HepG2 (cell line): ENCODE results near the gene MYADML2. TPM values are rescaled to one million over a fixed set of nuclear protein-coding genes. Genes with fewer than 3 reads are reported as not detected.
A peak's percentile ranks its signal among the peaks of the same experiment; 100 is the strongest.

ENCODE experiments used
- GATAD2A ChIP-seq: IDR thresholded peaks from 2 replicates; pipeline ENCODE4 v1.6.1; 2016
- HDAC1 ChIP-seq: sonication (generic); formaldehyde crosslinking; IDR thresholded peaks from 2 replicates; pipeline ENCODE4 v1.5.1; 2020; ENCODE audit warnings: mild to moderate bottlenecking, missing genetic modification reagents
- NFKB2 ChIP-seq: sonication (generic); formaldehyde crosslinking; IDR thresholded peaks from 2 replicates; pipeline ENCODE4 v1.4.0; 2020; ENCODE audit warnings: missing genetic modification reagents, borderline replicate concordance
- PHF5A ChIP-seq: IDR thresholded peaks from one replicate; pipeline ENCODE4 v1.6.1; 2018; ENCODE audit warnings: low read depth, missing genetic modification reagents; ENCODE audit not compliant: unreplicated experiment
- RFX3 ChIP-seq: IDR thresholded peaks from 2 replicates; pipeline ENCODE4 v1.6.1; 2016; ENCODE audit warnings: missing biosample characterization, missing genetic modification reagents
- SRSF1 ChIP-seq: fragments of 200-400 bp; formaldehyde crosslinking; optimal IDR thresholded peaks from 2 replicates; pipeline ENCODE3; 2017; ENCODE audit warnings: mild to moderate bottlenecking, low read depth, low read length, moderate library complexity
- TCF12 ChIP-seq, 2 experiments: fragments of 450-650 bp in 1 of 2; sonication (generic) in 1 of 2; formaldehyde crosslinking in 1 of 2; IDR thresholded peaks; 2 replicates each; pipeline versions ENCODE4 v1.6.1 to v1.8.0; 2017 to 2022; ENCODE audit warnings: antibody characterized with exemption in 1 of 2, mild to moderate bottlenecking in 1 of 2, missing genetic modification reagents in 1 of 2, moderate library complexity in 1 of 2
- TRIM24 ChIP-seq: sonication (generic); formaldehyde crosslinking; IDR thresholded peaks from 2 replicates; pipeline ENCODE4 v1.8.0; 2022; ENCODE audit warnings: mild to moderate bottlenecking, missing genetic modification reagents
- ZBTB8A ChIP-seq: sonication (generic); formaldehyde crosslinking; IDR thresholded peaks from 2 replicates; pipeline ENCODE4 v1.4.0; 2020; ENCODE audit warnings: mild to moderate bottlenecking, low read depth, missing genetic modification reagents, borderline replicate concordance
- ZFP1 ChIP-seq: IDR thresholded peaks from 2 replicates; pipeline ENCODE4 v1.6.1; 2016
- ZIK1 ChIP-seq: sonication (generic); formaldehyde crosslinking; IDR thresholded peaks from 2 replicates; pipeline ENCODE4 v1.5.0; 2020; ENCODE audit warnings: mild to moderate bottlenecking, low read depth, missing genetic modification reagents, borderline replicate concordance
- ZNF138 ChIP-seq: sonication (generic); formaldehyde crosslinking; IDR thresholded peaks from 2 replicates; pipeline ENCODE4 v1.5.0; 2020; ENCODE audit warnings: mild to moderate bottlenecking, low read depth, missing genetic modification reagents
- ZNF260 ChIP-seq: sonication (generic); formaldehyde crosslinking; IDR thresholded peaks from 2 replicates; pipeline ENCODE4 v1.4.0; 2020; ENCODE audit warnings: missing genetic modification reagents, low read depth, mild to moderate bottlenecking, borderline replicate concordance
- ZNF776 ChIP-seq: sonication (generic); formaldehyde crosslinking; IDR thresholded peaks from 2 replicates; pipeline ENCODE4 v1.4.0; 2020; ENCODE audit warnings: mild to moderate bottlenecking, missing genetic modification reagents
- polyA plus RNA-seq, 8 experiments: library from polyadenylated mRNA; depleted of rRNA in 3 of 8; stranded (reverse) in 7 of 8; unstranded in 1 of 8; fragments of >200 nt; fragmentation: Illumina TruSeq in 4 of 8; extraction: Trizol in 4 of 8; gene quantifications; 2 replicates each; pipeline versions ENCODE4 v1.2.1 to v1.2.3, GENCODE V29; 2011 to 2016; ENCODE audit warnings: low read depth in 4 of 8, missing spikeins in 1 of 8, mixed read lengths in 1 of 8; ENCODE audit not compliant: insufficient read depth in 1 of 8
- total RNA-seq, 5 experiments: library from RNA; depleted of rRNA; stranded (reverse); fragments of >200 nt; fragmentation: Illumina TruSeq; extraction: Trizol; gene quantifications; 2 replicates each; pipeline ENCODE4 v1.2.3, GENCODE V29; 2016; ENCODE audit warnings: low read depth in 1 of 5
- TF ChIP-seq, protein P1 (sequence below): sonication (generic); formaldehyde crosslinking; IDR thresholded peaks from 2 replicates; pipeline ENCODE4 v1.4.0; 2020; ENCODE audit warnings: missing genetic modification reagents, borderline replicate concordance
- TF ChIP-seq, protein P2 (sequence below): sonication (generic); formaldehyde crosslinking; IDR thresholded peaks from 2 replicates; pipeline ENCODE4 v1.4.0; 2020; ENCODE audit warnings: missing genetic modification reagents
- TF ChIP-seq, protein P3 (sequence below): sonication (generic); formaldehyde crosslinking; IDR thresholded peaks from 2 replicates; pipeline ENCODE4 v1.8.1; 2022; ENCODE audit warnings: mild to moderate bottlenecking, missing genetic modification reagents
- TF ChIP-seq, protein P4 (sequence below): conservative IDR thresholded peaks from 2 replicates; pipeline ENCODE4 v1.6.1; 2018; ENCODE audit warnings: missing genetic modification reagents
- TF ChIP-seq, protein P5 (sequence below): sonication (generic); formaldehyde crosslinking; IDR thresholded peaks from 2 replicates; pipeline ENCODE4 v1.8.0; 2022; ENCODE audit warnings: mild to moderate bottlenecking, missing genetic modification reagents; ENCODE audit not compliant: insufficient replicate concordance
- TF ChIP-seq, protein P6 (sequence below): sonication (generic); formaldehyde crosslinking; IDR thresholded peaks from 2 replicates; pipeline ENCODE4 v1.5.1; 2020; ENCODE audit warnings: mild to moderate bottlenecking, missing genetic modification reagents, moderate library complexity

Gene MYADML2
- total and polyA plus RNA-seq, 2 of the 13 experiments (the other 11 are each of a cell fraction or from before 2014, with no cell fraction given): not detected

DNA sequence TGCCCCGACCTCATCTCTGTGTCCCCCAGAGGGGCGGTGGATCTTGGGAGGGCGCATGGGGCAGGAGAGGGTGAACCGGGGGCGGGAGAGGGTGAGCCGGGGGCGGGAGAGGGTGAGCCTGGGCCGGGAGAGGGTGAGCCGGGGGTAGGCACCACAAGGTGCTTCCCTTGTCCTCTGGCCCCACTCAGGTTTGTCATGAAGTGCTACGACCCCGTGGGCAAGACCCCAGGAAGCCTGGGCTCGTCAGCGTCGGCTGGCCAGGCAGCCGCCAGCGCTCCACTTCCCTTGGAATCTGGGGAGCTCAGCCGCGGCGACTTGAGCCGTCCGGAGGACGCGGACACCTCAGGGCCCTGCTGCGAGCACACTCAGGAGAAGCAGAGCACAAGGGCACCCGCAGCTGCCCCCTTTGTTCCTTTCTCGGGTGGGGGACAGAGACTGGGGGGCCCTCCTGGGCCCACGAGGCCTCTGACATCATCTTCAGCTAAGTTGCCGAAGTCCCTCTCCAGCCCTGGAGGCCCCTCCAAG is 49.3 kb upstream of the MYADML2 start (continued):
- TF ChIP-seq ZNF776: no peak; the same call in 1 of the 2 replicates
- no peak for TF ChIP-seq TRIM24 (CRISPR knock-in tag)
- TF ChIP-seq, protein P1, sequence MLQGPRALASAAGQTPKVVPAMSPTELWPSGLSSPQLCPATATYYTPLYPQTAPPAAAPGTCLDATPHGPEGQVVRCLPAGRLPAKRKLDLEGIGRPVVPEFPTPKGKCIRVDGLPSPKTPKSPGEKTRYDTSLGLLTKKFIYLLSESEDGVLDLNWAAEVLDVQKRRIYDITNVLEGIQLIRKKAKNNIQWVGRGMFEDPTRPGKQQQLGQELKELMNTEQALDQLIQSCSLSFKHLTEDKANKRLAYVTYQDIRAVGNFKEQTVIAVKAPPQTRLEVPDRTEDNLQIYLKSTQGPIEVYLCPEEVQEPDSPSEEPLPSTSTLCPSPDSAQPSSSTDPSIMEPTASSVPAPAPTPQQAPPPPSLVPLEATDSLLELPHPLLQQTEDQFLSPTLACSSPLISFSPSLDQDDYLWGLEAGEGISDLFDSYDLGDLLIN: no peak
- no peak for TF ChIP-seq SRSF1
- no peak for TF ChIP-seq TCF12 (IDR thresholded peaks at IDR 0.05)
- TF ChIP-seq TCF12 (CRISPR knock-in tag; IDR thresholded peaks at IDR 0.05): 0 out of 2 replicates have a peak, but pooled peaks have one; percentile 16
- TF ChIP-seq HDAC1: no peak
- no peak for TF ChIP-seq GATAD2A
- TF ChIP-seq, protein P2, sequence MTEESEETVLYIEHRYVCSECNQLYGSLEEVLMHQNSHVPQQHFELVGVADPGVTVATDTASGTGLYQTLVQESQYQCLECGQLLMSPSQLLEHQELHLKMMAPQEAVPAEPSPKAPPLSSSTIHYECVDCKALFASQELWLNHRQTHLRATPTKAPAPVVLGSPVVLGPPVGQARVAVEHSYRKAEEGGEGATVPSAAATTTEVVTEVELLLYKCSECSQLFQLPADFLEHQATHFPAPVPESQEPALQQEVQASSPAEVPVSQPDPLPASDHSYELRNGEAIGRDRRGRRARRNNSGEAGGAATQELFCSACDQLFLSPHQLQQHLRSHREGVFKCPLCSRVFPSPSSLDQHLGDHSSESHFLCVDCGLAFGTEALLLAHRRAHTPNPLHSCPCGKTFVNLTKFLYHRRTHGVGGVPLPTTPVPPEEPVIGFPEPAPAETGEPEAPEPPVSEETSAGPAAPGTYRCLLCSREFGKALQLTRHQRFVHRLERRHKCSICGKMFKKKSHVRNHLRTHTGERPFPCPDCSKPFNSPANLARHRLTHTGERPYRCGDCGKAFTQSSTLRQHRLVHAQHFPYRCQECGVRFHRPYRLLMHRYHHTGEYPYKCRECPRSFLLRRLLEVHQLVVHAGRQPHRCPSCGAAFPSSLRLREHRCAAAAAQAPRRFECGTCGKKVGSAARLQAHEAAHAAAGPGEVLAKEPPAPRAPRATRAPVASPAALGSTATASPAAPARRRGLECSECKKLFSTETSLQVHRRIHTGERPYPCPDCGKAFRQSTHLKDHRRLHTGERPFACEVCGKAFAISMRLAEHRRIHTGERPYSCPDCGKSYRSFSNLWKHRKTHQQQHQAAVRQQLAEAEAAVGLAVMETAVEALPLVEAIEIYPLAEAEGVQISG (CRISPR knock-in tag): no peak
- TF ChIP-seq NFKB2 (CRISPR knock-in tag): no peak
- TF ChIP-seq, protein P3, sequence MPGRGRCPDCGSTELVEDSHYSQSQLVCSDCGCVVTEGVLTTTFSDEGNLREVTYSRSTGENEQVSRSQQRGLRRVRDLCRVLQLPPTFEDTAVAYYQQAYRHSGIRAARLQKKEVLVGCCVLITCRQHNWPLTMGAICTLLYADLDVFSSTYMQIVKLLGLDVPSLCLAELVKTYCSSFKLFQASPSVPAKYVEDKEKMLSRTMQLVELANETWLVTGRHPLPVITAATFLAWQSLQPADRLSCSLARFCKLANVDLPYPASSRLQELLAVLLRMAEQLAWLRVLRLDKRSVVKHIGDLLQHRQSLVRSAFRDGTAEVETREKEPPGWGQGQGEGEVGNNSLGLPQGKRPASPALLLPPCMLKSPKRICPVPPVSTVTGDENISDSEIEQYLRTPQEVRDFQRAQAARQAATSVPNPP: no peak
- TF ChIP-seq, protein P4, sequence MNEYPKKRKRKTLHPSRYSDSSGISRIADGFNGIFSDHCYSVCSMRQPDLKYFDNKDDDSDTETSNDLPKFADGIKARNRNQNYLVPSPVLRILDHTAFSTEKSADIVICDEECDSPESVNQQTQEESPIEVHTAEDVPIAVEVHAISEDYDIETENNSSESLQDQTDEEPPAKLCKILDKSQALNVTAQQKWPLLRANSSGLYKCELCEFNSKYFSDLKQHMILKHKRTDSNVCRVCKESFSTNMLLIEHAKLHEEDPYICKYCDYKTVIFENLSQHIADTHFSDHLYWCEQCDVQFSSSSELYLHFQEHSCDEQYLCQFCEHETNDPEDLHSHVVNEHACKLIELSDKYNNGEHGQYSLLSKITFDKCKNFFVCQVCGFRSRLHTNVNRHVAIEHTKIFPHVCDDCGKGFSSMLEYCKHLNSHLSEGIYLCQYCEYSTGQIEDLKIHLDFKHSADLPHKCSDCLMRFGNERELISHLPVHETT: no peak
- no peak for TF ChIP-seq ZFP1 (CRISPR knock-in tag)
- no peak for TF ChIP-seq RFX3 (CRISPR knock-in tag)
- TF ChIP-seq, protein P5, sequence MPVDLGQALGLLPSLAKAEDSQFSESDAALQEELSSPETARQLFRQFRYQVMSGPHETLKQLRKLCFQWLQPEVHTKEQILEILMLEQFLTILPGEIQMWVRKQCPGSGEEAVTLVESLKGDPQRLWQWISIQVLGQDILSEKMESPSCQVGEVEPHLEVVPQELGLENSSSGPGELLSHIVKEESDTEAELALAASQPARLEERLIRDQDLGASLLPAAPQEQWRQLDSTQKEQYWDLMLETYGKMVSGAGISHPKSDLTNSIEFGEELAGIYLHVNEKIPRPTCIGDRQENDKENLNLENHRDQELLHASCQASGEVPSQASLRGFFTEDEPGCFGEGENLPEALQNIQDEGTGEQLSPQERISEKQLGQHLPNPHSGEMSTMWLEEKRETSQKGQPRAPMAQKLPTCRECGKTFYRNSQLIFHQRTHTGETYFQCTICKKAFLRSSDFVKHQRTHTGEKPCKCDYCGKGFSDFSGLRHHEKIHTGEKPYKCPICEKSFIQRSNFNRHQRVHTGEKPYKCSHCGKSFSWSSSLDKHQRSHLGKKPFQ: peak; percentile 35
- TF ChIP-seq ZNF260 (CRISPR knock-in tag): 0 out of 2 replicates have a peak, but pooled peaks have one; percentile 19
- no peak for TF ChIP-seq ZIK1
- TF ChIP-seq PHF5A (CRISPR knock-in tag): no peak
- TF ChIP-seq ZBTB8A (CRISPR knock-in tag): no peak
- no peak for TF ChIP-seq ZNF138 (CRISPR knock-in tag)
- TF ChIP-seq, protein P6, sequence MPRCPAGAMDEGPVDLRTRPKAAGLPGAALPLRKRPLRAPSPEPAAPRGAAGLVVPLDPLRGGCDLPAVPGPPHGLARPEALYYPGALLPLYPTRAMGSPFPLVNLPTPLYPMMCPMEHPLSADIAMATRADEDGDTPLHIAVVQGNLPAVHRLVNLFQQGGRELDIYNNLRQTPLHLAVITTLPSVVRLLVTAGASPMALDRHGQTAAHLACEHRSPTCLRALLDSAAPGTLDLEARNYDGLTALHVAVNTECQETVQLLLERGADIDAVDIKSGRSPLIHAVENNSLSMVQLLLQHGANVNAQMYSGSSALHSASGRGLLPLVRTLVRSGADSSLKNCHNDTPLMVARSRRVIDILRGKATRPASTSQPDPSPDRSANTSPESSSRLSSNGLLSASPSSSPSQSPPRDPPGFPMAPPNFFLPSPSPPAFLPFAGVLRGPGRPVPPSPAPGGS (CRISPR knock-in tag): no peak; the same call in 1 of the 2 replicates
